DMS79 (cell line): Measurements from ENCODE around the gene SMAD3.

Experiments used
- DNase-seq: peaks from one replicate; lab custom pipeline; 2025; lab: John Stamatoyannopoulos, UW

SMAD3 gene

GRCh38 chr15:67184208-67184925 lies 119.0 kb downstream of the SMAD3 start:
- DNase-seq = no peak

GRCh38 chr15:67185051-67185450 lies 119.6 kb downstream of the SMAD3 start:
- peak; percentile 2 for DNase-seq

GRCh38 chr15:67185621-67186225 lies 120.3 kb downstream of the SMAD3 start:
- no peak for DNase-seq

- no peak for DNase-seq
Observed at GRCh38 chr15:67186226-67186649, 120.8 kb downstream of the SMAD3 start.

GRCh38 chr15:67186688-67187087 lies 121.3 kb downstream of the SMAD3 start:
- DNase-seq = no peak

GRCh38 chr15:67187351-67187854 lies 122.0 kb downstream of the SMAD3 start:
- no peak for DNase-seq

- no peak for DNase-seq
Observed at GRCh38 chr15:67188551-67189218, 123.3 kb downstream of the SMAD3 start.

- DNase-seq = no peak
Observed at GRCh38 chr15:67189326-67190051, 124.1 kb downstream of the SMAD3 start.

- DNase-seq = no peak
Observed at GRCh38 chr15:67190326-67190725, 124.9 kb downstream of the SMAD3 start.

GRCh38 chr15:67190813-67191212 lies 125.4 kb downstream of the SMAD3 start:
- no peak for DNase-seq

- DNase-seq = no peak
Observed at GRCh38 chr15:67192185-67192820, 126.9 kb downstream of the SMAD3 start.

- DNase-seq = peak; percentile 29
Observed at GRCh38 chr15:67193223-67193990, 128.0 kb downstream of the SMAD3 start.

- DNase-seq = no peak
Observed at GRCh38 chr15:67194171-67195114, 129.0 kb downstream of the SMAD3 start.

GRCh38 chr15:67195305-67195704 lies 129.9 kb downstream of the SMAD3 start:
- DNase-seq = no peak

GRCh38 chr15:67196222-67196621 lies 130.8 kb downstream of the SMAD3 start:
- no peak for DNase-seq

GRCh38 chr15:67196672-67197363 lies 131.4 kb downstream of the SMAD3 start:
- no peak for DNase-seq

- DNase-seq = no peak
Observed at GRCh38 chr15:67197364-67197695, 131.9 kb downstream of the SMAD3 start.

- DNase-seq = no peak
Observed at GRCh38 chr15:67198157-67198754, 132.9 kb downstream of the SMAD3 start.

- DNase-seq = no peak
Observed at GRCh38 chr15:67199391-67199790, 134.0 kb downstream of the SMAD3 start.
